H9 (cell line): ENCODE data around the gene ARCN1. TPM values are rescaled to one million over a fixed set of nuclear protein-coding genes. Genes with fewer than 3 reads are reported as not detected.
"Not testable (repeated sequence)": the region's sequence is repeated elsewhere in the genome, so short reads cannot be mapped to it uniquely, and the experiment has no call there.

Source experiments
- DNase-seq: peaks from one replicate; pipeline ENCODE4 v3.0.0-alpha.2; 2017
- H2AFZ ChIP-seq: one replicate; pipeline ENCODE4 v1.6.1; 2013; ENCODE audit warnings: mild to moderate bottlenecking, low read length, control low read depth, moderate library complexity
- H2AK5ac ChIP-seq: 2 replicates; pipeline ENCODE4 v1.6.1; 2013; ENCODE audit warnings: low read length, control low read depth, mixed read lengths; ENCODE audit not compliant: insufficient read length
- H2BK120ac ChIP-seq: one replicate; pipeline ENCODE4 v1.6.1; 2013; ENCODE audit warnings: low read depth, mild to moderate bottlenecking, low read length, control low read depth, inconsistent platforms; ENCODE audit not compliant: poor library complexity, severe bottlenecking
- H2BK12ac ChIP-seq: 2 replicates; pipeline ENCODE4 v1.6.1; 2013; ENCODE audit warnings: low read length, control low read depth, mixed read lengths, low read depth; ENCODE audit not compliant: insufficient read length
- H2BK15ac ChIP-seq: 2 replicates; pipeline ENCODE4 v1.6.1; 2013; ENCODE audit warnings: low read depth, low read length, control low read depth
- H2BK20ac ChIP-seq: one replicate; pipeline ENCODE4 v1.6.1; 2013; ENCODE audit warnings: low read depth, mild to moderate bottlenecking, low read length, control low read depth, inconsistent platforms; ENCODE audit not compliant: poor library complexity, severe bottlenecking
- H2BK5ac ChIP-seq: 2 replicates; pipeline ENCODE4 v1.6.1; 2013; ENCODE audit warnings: low read length, control low read depth, mixed read lengths; ENCODE audit not compliant: insufficient read length
- H3K14ac ChIP-seq: 2 replicates; pipeline ENCODE4 v1.6.1; 2013; ENCODE audit warnings: low read length, control low read depth; ENCODE audit not compliant: insufficient read depth
- H3K18ac ChIP-seq: 2 replicates; pipeline ENCODE4 v1.6.1; 2013; ENCODE audit warnings: low read depth, mild to moderate bottlenecking, mixed read lengths, low read length, control low read depth; ENCODE audit not compliant: insufficient read length
- H3K23ac ChIP-seq: 2 replicates; pipeline ENCODE4 v1.6.1; 2013; ENCODE audit warnings: low read length, control low read depth, mixed read lengths, low read depth; ENCODE audit not compliant: insufficient read length
- H3K23me2 ChIP-seq: 2 replicates; pipeline ENCODE4 v1.6.1; 2013; ENCODE audit warnings: low read depth, mild to moderate bottlenecking, mixed read lengths, low read length, control low read depth; ENCODE audit not compliant: insufficient read length, poor library complexity, severe bottlenecking
- H3K27ac ChIP-seq: 2 replicates; pipeline ENCODE4 v1.5.1; 2013; ENCODE audit warnings: low read length, control low read depth, mixed read lengths, low read depth; ENCODE audit not compliant: insufficient read length
- H3K27me3 ChIP-seq: 2 replicates; pipeline ENCODE4 v1.6.1; 2013; ENCODE audit warnings: low read length, control low read depth, inconsistent platforms; ENCODE audit not compliant: insufficient read depth
- H3K4ac ChIP-seq: 2 replicates; pipeline ENCODE4 v1.6.1; 2013; ENCODE audit warnings: low read depth, mild to moderate bottlenecking, control low read depth, inconsistent platforms, low read length, moderate library complexity
- H3K4me1 ChIP-seq: 2 replicates; pipeline ENCODE4 v1.6.1; 2013; ENCODE audit warnings: low read length, control low read depth, inconsistent platforms; ENCODE audit not compliant: insufficient read depth
- H3K4me2 ChIP-seq: 2 replicates; pipeline ENCODE4 v1.6.1; 2013; ENCODE audit warnings: low read length, control low read depth, mixed read lengths; ENCODE audit not compliant: insufficient read length, insufficient read depth
- H3K56ac ChIP-seq: 2 replicates; pipeline ENCODE4 v1.6.1; 2013; ENCODE audit warnings: low read depth, mild to moderate bottlenecking, mixed read lengths, low read length, control low read depth; ENCODE audit not compliant: insufficient read length
- H3K79me1 ChIP-seq: 2 replicates; pipeline ENCODE4 v1.6.1; 2013; ENCODE audit warnings: low read depth, mild to moderate bottlenecking, moderate library complexity, low read length, control low read depth, inconsistent platforms; ENCODE audit not compliant: insufficient read depth, poor library complexity, severe bottlenecking
- H3K79me2 ChIP-seq: 2 replicates; pipeline ENCODE4 v1.6.1; 2013; ENCODE audit warnings: low read length, control low read depth, inconsistent platforms; ENCODE audit not compliant: insufficient read depth
- H3K9ac ChIP-seq: 2 replicates; pipeline ENCODE4 v1.6.1; 2013; ENCODE audit warnings: low read length, control low read depth, mixed read lengths; ENCODE audit not compliant: insufficient read length; ENCODE audit errors: extremely low read depth
- H3K9me3 ChIP-seq: one replicate; pipeline ENCODE4 v1.6.1; 2013; ENCODE audit warnings: low read depth, low read length, inconsistent platforms; ENCODE audit not compliant: control insufficient read depth
- H3T11ph ChIP-seq: one replicate; pipeline ENCODE4 v1.6.1; 2013; ENCODE audit warnings: mild to moderate bottlenecking, low read length, control low read depth, inconsistent platforms
- H4K20me1 ChIP-seq: one replicate; pipeline ENCODE4 v1.6.1; 2013; ENCODE audit not compliant: control insufficient read depth, insufficient read length, insufficient read depth
- H4K5ac ChIP-seq: 2 replicates; pipeline ENCODE4 v1.6.1; 2013; ENCODE audit warnings: low read depth, mild to moderate bottlenecking, mixed read lengths, low read length, control low read depth; ENCODE audit not compliant: insufficient read length
- H4K8ac ChIP-seq: replicated peaks from 2 replicates; pipeline ENCODE4 v1.6.1; 2013; ENCODE audit warnings: low read length, control low read depth, mixed read lengths, low read depth; ENCODE audit not compliant: insufficient read length
- H4K91ac ChIP-seq: 2 replicates; pipeline ENCODE4 v1.6.1; 2013; ENCODE audit warnings: low read depth, mild to moderate bottlenecking, moderate library complexity, mixed read lengths, low read length, control low read depth; ENCODE audit not compliant: insufficient read length
- H3K27ac Mint-ChIP-seq, 3 experiments: 2 replicates in 2 of 3; 3 replicates in 1 of 3; pipeline ENCODE4 v1.8.0; 2020 to 2021; ENCODE audit warnings: mixed read lengths in 3 of 3, mild to moderate bottlenecking in 1 of 3, moderate library complexity in 1 of 3
- H3K27me3 Mint-ChIP-seq: 2 replicates; pipeline ENCODE4 v1.8.0; 2021; ENCODE audit warnings: low read depth, mild to moderate bottlenecking, moderate library complexity, mixed read lengths
- H3K36me3 Mint-ChIP-seq, 3 experiments: 2 replicates in 2 of 3; 3 replicates in 1 of 3; pipeline ENCODE4 v1.8.0; 2020 to 2021; ENCODE audit warnings: low read depth in 3 of 3, mixed read lengths in 3 of 3; ENCODE audit not compliant: insufficient read depth in 1 of 3
- H3K4me1 Mint-ChIP-seq, 2 experiments: 2 replicates each; pipeline ENCODE4 v1.8.0; 2020; ENCODE audit warnings: mixed read lengths in 2 of 2
- H3K4me3 Mint-ChIP-seq, 2 experiments: 2 replicates in 1 of 2; 3 replicates in 1 of 2; pipeline ENCODE4 v1.8.0; 2020 to 2021; ENCODE audit warnings: mild to moderate bottlenecking in 2 of 2, mixed read lengths in 2 of 2, moderate library complexity in 1 of 2
- H3K9me3 Mint-ChIP-seq, 2 experiments: 2 replicates in 1 of 2; 3 replicates in 1 of 2; pipeline ENCODE4 v1.8.0; 2020; ENCODE audit warnings: mild to moderate bottlenecking in 2 of 2, mixed read lengths in 2 of 2, moderate library complexity in 1 of 2
- WGBS: extraction: QIAGEN DNeasy Blood & Tissue Kit; methylation state at CpG from one replicate; pipeline ENCODE4 v1.1.7; 2013; ENCODE audit warnings: missing lambda C conversion rate, low lambda C conversion rate, mixed read lengths; ENCODE audit not compliant: insufficient read length; ENCODE audit errors: extremely low coverage; 5-methylcytosine and 5-hydroxymethylcytosine counted together
- total RNA-seq: library from RNA; stranded (reverse); gene quantifications from 2 replicates; pipeline ENCODE4 v1.2.1, GENCODE V29; 2021
- TF ChIP-seq, protein P1 (sequence below): fragments of 200-600 bp; sonication (generic); conservative IDR thresholded peaks from 3 replicates; pipeline ENCODE4 v1.8.0; 2021; ENCODE audit warnings: antibody characterized with exemption, mild to moderate bottlenecking

ARCN1 gene
- total RNA-seq, 1 experiment from 2014 or later: 152 TPM

DNA sequence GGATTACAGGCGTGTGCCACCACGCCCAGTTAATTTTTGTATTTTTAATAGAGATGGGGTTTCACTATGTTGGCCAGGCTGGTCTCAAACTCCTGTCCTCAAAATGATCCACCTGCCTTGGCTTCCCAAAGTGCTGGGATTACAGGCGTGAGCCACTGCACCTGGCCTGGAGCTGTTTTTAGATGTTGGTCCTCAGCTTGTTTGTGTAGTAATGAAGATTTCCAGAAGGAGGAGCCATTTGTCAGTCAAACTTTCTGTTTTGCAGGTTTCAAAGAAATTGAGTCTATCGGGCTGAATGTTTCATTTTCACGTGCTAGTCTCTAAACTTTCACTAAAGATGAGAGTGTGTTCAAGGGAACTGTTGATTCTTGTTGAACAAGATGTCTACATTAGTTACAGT, 22.8 kb downstream of the ARCN1 start:
- not testable (repeated sequence) for H2BK12ac ChIP-seq, H3K27ac ChIP-seq, H4K5ac ChIP-seq, H3K23ac ChIP-seq, H3K9me3 ChIP-seq, H4K20me1 ChIP-seq, H3K79me1 ChIP-seq, H3K79me2 ChIP-seq, H2AFZ ChIP-seq, DNase-seq, H3K14ac ChIP-seq, H2BK120ac ChIP-seq, H3K56ac ChIP-seq, H3K4me2 ChIP-seq, H3K23me2 ChIP-seq, H3K27me3 ChIP-seq, H3K4me3 Mint-ChIP-seq, H3K27me3 Mint-ChIP-seq, H3K4me1 ChIP-seq, H3K4ac ChIP-seq, H3K9me3 Mint-ChIP-seq, H3T11ph ChIP-seq, H3K27ac Mint-ChIP-seq, H3K4me1 Mint-ChIP-seq, H4K8ac ChIP-seq, H2BK5ac ChIP-seq, H2BK20ac ChIP-seq, H3K18ac ChIP-seq, H2AK5ac ChIP-seq, H4K91ac ChIP-seq, H2BK15ac ChIP-seq, H3K9ac ChIP-seq
- no CpG with 5 or more reads among the region's 5 CpGs for WGBS
- peaks cover 39 to 87% (median 74%) of the 10 kb centered on the region in 3 experiments; a peak in 6 of 7 replicates for H3K36me3 Mint-ChIP-seq
- TF ChIP-seq, protein P1, sequence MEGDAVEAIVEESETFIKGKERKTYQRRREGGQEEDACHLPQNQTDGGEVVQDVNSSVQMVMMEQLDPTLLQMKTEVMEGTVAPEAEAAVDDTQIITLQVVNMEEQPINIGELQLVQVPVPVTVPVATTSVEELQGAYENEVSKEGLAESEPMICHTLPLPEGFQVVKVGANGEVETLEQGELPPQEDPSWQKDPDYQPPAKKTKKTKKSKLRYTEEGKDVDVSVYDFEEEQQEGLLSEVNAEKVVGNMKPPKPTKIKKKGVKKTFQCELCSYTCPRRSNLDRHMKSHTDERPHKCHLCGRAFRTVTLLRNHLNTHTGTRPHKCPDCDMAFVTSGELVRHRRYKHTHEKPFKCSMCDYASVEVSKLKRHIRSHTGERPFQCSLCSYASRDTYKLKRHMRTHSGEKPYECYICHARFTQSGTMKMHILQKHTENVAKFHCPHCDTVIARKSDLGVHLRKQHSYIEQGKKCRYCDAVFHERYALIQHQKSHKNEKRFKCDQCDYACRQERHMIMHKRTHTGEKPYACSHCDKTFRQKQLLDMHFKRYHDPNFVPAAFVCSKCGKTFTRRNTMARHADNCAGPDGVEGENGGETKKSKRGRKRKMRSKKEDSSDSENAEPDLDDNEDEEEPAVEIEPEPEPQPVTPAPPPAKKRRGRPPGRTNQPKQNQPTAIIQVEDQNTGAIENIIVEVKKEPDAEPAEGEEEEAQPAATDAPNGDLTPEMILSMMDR: peak; percentile 69
